KMS-11 (cell line): ENCODE results near the gene LMO7.

Experiments
- H2AFZ ChIP-seq: fragments of 200-600 bp; sonication (generic); 2 replicates; pipeline ENCODE4 v1.6.1; 2016; ENCODE audit warnings: antibody characterized with exemption, mixed run types, low read depth
- H3K27ac ChIP-seq: fragments of 200-600 bp; sonication (generic); 2 replicates; pipeline ENCODE4 v1.6.1; 2016; ENCODE audit warnings: mild to moderate bottlenecking, mixed run types
- H3K27me3 ChIP-seq: fragments of 200-600 bp; sonication (generic); 2 replicates; pipeline ENCODE4 v1.6.1; 2017; ENCODE audit warnings: mild to moderate bottlenecking, low read depth, mixed run types, moderate library complexity; ENCODE audit not compliant: insufficient read depth
- H3K36me3 ChIP-seq: fragments of 200-600 bp; sonication (generic); 2 replicates; pipeline ENCODE4 v1.6.1; 2017; ENCODE audit warnings: mild to moderate bottlenecking, mixed run types; ENCODE audit not compliant: insufficient read depth
- H3K4me1 ChIP-seq: fragments of 200-600 bp; sonication (generic); 2 replicates; pipeline ENCODE4 v1.6.1; 2016; ENCODE audit warnings: mild to moderate bottlenecking, low read depth, mixed run types; ENCODE audit not compliant: poor library complexity, severe bottlenecking
- H3K4me2 ChIP-seq: fragments of 200-600 bp; sonication (generic); 2 replicates; pipeline ENCODE4 v1.7.0; 2016; ENCODE audit warnings: mild to moderate bottlenecking, mixed run types
- H3K4me3 ChIP-seq: fragments of 200-600 bp; sonication (generic); IDR thresholded peaks from 2 replicates; pipeline ENCODE4 v1.6.1; 2017; ENCODE audit warnings: low read depth, low read length, mixed read lengths; ENCODE audit not compliant: insufficient read depth
- H3K79me2 ChIP-seq: fragments of 200-600 bp; sonication (generic); 2 replicates; pipeline ENCODE4 v1.6.1; 2016; ENCODE audit warnings: low read depth, mixed run types; ENCODE audit not compliant: insufficient read depth
- H3K9ac ChIP-seq: fragments of 200-600 bp; sonication (generic); 2 replicates; pipeline ENCODE4 v1.6.1; 2016; ENCODE audit warnings: mild to moderate bottlenecking, mixed run types
- H4K20me1 ChIP-seq: fragments of 200-600 bp; sonication (generic); 2 replicates; pipeline ENCODE4 v1.6.1; 2016; ENCODE audit warnings: mild to moderate bottlenecking, mixed run types; ENCODE audit not compliant: insufficient read depth
- TF ChIP-seq, protein P1 (sequence below): fragments of 200-600 bp; sonication (generic); conservative IDR thresholded peaks from 2 replicates; pipeline ENCODE4 v1.6.1; 2017; ENCODE audit warnings: low read depth, mild to moderate bottlenecking, antibody characterized with exemption, low read length, moderate library complexity, mixed read lengths

LMO7 gene

GRCh38 chr13:75908141-75908540 lies 272.0 kb downstream of the LMO7 start:
- no peak overlapping the region for H3K4me2 ChIP-seq
- TF ChIP-seq, protein P1, sequence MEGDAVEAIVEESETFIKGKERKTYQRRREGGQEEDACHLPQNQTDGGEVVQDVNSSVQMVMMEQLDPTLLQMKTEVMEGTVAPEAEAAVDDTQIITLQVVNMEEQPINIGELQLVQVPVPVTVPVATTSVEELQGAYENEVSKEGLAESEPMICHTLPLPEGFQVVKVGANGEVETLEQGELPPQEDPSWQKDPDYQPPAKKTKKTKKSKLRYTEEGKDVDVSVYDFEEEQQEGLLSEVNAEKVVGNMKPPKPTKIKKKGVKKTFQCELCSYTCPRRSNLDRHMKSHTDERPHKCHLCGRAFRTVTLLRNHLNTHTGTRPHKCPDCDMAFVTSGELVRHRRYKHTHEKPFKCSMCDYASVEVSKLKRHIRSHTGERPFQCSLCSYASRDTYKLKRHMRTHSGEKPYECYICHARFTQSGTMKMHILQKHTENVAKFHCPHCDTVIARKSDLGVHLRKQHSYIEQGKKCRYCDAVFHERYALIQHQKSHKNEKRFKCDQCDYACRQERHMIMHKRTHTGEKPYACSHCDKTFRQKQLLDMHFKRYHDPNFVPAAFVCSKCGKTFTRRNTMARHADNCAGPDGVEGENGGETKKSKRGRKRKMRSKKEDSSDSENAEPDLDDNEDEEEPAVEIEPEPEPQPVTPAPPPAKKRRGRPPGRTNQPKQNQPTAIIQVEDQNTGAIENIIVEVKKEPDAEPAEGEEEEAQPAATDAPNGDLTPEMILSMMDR, result no peak
- no peaks in the 10 kb centered on the region for H3K4me1 ChIP-seq
- no peaks in the 10 kb centered on the region for H3K79me2 ChIP-seq
- H4K20me1 ChIP-seq, result no peaks in the 10 kb centered on the region
- H3K36me3 ChIP-seq, result no peaks in the 10 kb centered on the region
- H3K4me3 ChIP-seq, result no peak overlapping the region
- no peaks in the 10 kb centered on the region for H3K27me3 ChIP-seq
- no peak overlapping the region for H3K27ac ChIP-seq
- H3K9ac ChIP-seq, result no peak overlapping the region
- no peak overlapping the region for H2AFZ ChIP-seq
